ENCODE data around the gene PPM1L. TPM values are rescaled to one million over a fixed set of nuclear protein-coding genes. Genes with fewer than 3 reads are reported as not detected.

PPM1L gene
- total and polyA plus RNA-seq, 2 donors (not counting 1 experiment from before 2014, with no cell fraction given), result 0.33 to 2.5 TPM

- TF ChIP-seq CTCF (conservative IDR thresholded peaks at IDR 0.05 in 1 of 2, IDR thresholded peaks at IDR 0.05 in 1 of 2; ENCODE audit: low read depth in 1 of 2, low read length in 2 of 2) (no peak), EZH2 (IDR thresholded peaks at IDR 0.05; ENCODE audit: low read length, missing control alignments) (no peak)
- H3K4me3 ChIP-seq (replicated peaks in 1 of 4; ENCODE audit: control extremely low read depth in 1 of 4, insufficient read depth in 1 of 4, low read depth in 3 of 4, low read length in 4 of 4), result no peak overlapping the region
Observed at GRCh38 chr3:160808838-160809237, 52.8 kb downstream of the PPM1L start.

DNA sequence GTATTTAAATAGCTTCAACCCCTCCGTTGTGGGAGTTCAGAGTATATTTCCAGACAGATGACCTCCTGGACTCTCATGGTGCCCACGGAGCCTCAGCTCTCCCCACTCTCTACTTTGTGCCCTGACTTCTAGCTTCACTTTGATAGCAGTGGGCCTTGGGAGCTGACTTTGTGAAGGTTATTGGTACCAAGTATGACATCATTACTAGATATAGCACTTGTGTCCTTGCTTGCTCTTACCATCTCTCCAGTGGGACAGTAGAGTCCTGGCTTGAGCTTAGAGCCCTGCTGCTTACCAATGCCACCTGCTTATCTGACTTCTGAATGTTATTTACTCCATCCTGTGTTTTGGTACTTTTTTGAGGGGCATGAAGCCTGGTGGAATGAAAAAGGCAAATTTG is 53.4 kb downstream of the PPM1L start:
- Histone ChIP-seq H2AFZ (ENCODE audit: low read length) (no peak overlapping the region), H3K27ac (ENCODE audit: insufficient read depth, low read length) (no peak overlapping the region), H3K4me1 (ENCODE audit: control insufficient read depth, extremely low read depth, insufficient read depth, low read length) (no peaks in the 10 kb centered on the region), H3K27me3 (ENCODE audit: control insufficient read depth, insufficient read depth, low read length) (no peaks in the 10 kb centered on the region), H3K79me2 (ENCODE audit: control insufficient read depth, insufficient read depth, low read length) (no peaks in the 10 kb centered on the region), H3K9ac (ENCODE audit: insufficient read depth, low read length) (no peak overlapping the region), H3K4me2 (ENCODE audit: extremely low read depth, insufficient read depth, low read length) (no peak overlapping the region), H4K20me1 (ENCODE audit: control insufficient read depth, extremely low read depth, insufficient read depth, low read length) (no peaks in the 10 kb centered on the region), H3K4me3 (replicated peaks in 1 of 4; ENCODE audit: control extremely low read depth in 1 of 4, insufficient read depth in 1 of 4, low read depth in 3 of 4, low read length in 4 of 4) (no peak overlapping the region), H3K9me3 (ENCODE audit: control insufficient read depth, insufficient read depth, low read depth, low read length) (no peaks in the 10 kb centered on the region), H3K36me3 (ENCODE audit: control insufficient read depth, insufficient read depth, low read length) (no peaks in the 10 kb centered on the region)
- no peak for DNase-seq (ENCODE audit: low read depth in 2 of 2)
- TF ChIP-seq EZH2 (IDR thresholded peaks at IDR 0.05; ENCODE audit: low read length, missing control alignments) (no peak), CTCF (conservative IDR thresholded peaks at IDR 0.05 in 1 of 2, IDR thresholded peaks at IDR 0.05 in 1 of 2; ENCODE audit: low read depth in 1 of 2, low read length in 2 of 2) (no peak)

More at GRCh38 chr3:160808838-160809237, 52.8 kb downstream of the PPM1L start:
- Histone ChIP-seq H3K79me2 (ENCODE audit: control insufficient read depth, insufficient read depth, low read length) (no peaks in the 10 kb centered on the region), H3K9me3 (ENCODE audit: control insufficient read depth, insufficient read depth, low read depth, low read length) (no peaks in the 10 kb centered on the region), H3K27me3 (ENCODE audit: control insufficient read depth, insufficient read depth, low read length) (no peaks in the 10 kb centered on the region), H3K9ac (ENCODE audit: insufficient read depth, low read length) (no peak overlapping the region), H4K20me1 (ENCODE audit: control insufficient read depth, extremely low read depth, insufficient read depth, low read length) (no peaks in the 10 kb centered on the region), H3K27ac (ENCODE audit: insufficient read depth, low read length) (no peak overlapping the region), H3K36me3 (ENCODE audit: control insufficient read depth, insufficient read depth, low read length) (no peaks in the 10 kb centered on the region), H3K4me2 (ENCODE audit: extremely low read depth, insufficient read depth, low read length) (no peak overlapping the region), H3K4me1 (ENCODE audit: control insufficient read depth, extremely low read depth, insufficient read depth, low read length) (no peaks in the 10 kb centered on the region), H2AFZ (ENCODE audit: low read length) (no peak overlapping the region)
- DNase-seq (ENCODE audit: low read depth in 2 of 2), result no peak

GRCh38 chr3:160810362-160811236 is 54.6 kb downstream of the PPM1L start:
- no peak overlapping the region for H3K4me2 ChIP-seq (ENCODE audit: extremely low read depth, insufficient read depth, low read length)
- TF ChIP-seq EZH2 (IDR thresholded peaks at IDR 0.05; ENCODE audit: low read length, missing control alignments), result no peak
- TF ChIP-seq CTCF (conservative IDR thresholded peaks at IDR 0.05 in 1 of 2, IDR thresholded peaks at IDR 0.05 in 1 of 2; ENCODE audit: low read depth in 1 of 2, low read length in 2 of 2), result no peak
- DNase-seq (ENCODE audit: low read depth in 2 of 2), result peak; percentile 5 to 35
- no peaks in the 10 kb centered on the region for H3K4me1 ChIP-seq (ENCODE audit: control insufficient read depth, extremely low read depth, insufficient read depth, low read length)
- no peaks in the 10 kb centered on the region for H3K9me3 ChIP-seq (ENCODE audit: control insufficient read depth, insufficient read depth, low read depth, low read length)
- no peak overlapping the region for H3K27ac ChIP-seq (ENCODE audit: insufficient read depth, low read length)
- H3K9ac ChIP-seq (ENCODE audit: insufficient read depth, low read length), result no peak overlapping the region
- no peaks in the 10 kb centered on the region for H3K27me3 ChIP-seq (ENCODE audit: control insufficient read depth, insufficient read depth, low read length)
- H2AFZ ChIP-seq (ENCODE audit: low read length), result no peak overlapping the region
- H4K20me1 ChIP-seq (ENCODE audit: control insufficient read depth, extremely low read depth, insufficient read depth, low read length), result no peaks in the 10 kb centered on the region
- H3K36me3 ChIP-seq (ENCODE audit: control insufficient read depth, insufficient read depth, low read length), result no peaks in the 10 kb centered on the region
- no peaks in the 10 kb centered on the region for H3K79me2 ChIP-seq (ENCODE audit: control insufficient read depth, insufficient read depth, low read length)
- no peak overlapping the region for H3K4me3 ChIP-seq (replicated peaks in 1 of 4; ENCODE audit: control extremely low read depth in 1 of 4, insufficient read depth in 1 of 4, low read depth in 3 of 4, low read length in 4 of 4)
